Middle frontal gyrus (tissue), 1 donor: ENCODE data around the gene COL4A2.
"Not testable (repeated sequence)": the region's sequence is repeated elsewhere in the genome, so short reads cannot be mapped to it uniquely, and the experiment has no call there.

ENCODE experiments used
- DNase-seq: peaks from one replicate; pipeline ENCODE4 v3.0.0-alpha.2; 2015; ENCODE audit warnings: low spot score; ENCODE audit errors: extremely low spot score

The COL4A2 gene

GRCh38 chr13:110528911-110529310 lies 221.8 kb downstream of the COL4A2 start:
- DNase-seq, result no peak

DNA sequence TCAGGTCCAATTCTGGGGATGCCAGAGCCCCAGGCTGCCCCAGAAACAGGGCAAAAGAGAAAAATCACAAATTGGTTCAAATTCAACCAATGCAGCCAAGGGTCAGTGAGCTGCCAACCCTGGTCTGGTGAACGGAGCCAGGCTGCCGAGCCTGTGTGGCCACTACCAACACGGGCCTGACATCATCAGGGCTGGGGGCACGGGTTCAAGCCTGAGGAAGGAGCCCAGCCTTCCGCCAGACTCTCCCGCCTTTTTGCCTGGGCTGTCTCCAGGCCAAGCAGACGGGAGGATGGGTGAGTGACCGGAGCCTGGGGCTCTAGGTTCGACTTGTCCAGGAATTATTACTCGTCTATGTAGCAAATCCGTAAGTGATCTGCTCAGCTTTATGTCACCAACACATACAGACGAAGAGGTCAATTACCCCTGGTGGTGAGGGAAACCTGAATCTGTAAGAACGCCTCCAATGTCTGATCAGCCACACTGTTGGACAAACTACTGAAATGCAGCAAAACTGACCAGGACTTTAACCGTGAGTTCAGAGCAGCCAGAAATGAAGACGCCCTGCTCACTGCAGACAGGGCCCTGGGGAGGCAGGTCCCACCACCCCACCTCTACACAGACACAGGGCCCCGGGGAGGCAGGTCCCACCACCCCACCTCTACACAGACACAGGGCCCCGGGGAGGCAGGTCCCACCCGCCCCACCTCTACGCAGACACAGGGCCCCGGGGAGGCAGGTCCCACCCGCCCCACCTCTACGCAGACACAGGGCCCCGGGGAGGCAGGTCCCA lies 222.6 kb downstream of the COL4A2 start:
- DNase-seq, result no peak

DNA sequence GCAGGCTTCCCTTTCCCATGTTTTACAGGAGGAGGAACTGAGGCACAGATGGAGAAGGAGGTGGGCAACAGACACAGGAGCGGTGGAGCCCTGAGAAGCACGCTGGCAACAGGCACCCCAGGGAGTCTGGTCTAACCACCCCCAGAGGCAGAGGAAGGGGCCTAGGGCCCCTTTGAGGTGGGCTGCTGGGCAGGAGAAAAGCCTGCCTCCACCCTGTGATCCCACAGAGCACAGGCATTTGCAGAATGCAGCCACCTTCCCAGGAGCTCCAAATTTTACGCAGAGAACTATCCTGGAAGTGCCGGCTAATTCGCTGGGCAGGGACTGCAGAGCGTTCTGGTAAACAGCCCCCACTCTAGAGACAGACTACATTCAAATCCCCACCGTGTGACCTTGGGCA lies 224.0 kb downstream of the COL4A2 start:
- DNase-seq, result no peak

DNA sequence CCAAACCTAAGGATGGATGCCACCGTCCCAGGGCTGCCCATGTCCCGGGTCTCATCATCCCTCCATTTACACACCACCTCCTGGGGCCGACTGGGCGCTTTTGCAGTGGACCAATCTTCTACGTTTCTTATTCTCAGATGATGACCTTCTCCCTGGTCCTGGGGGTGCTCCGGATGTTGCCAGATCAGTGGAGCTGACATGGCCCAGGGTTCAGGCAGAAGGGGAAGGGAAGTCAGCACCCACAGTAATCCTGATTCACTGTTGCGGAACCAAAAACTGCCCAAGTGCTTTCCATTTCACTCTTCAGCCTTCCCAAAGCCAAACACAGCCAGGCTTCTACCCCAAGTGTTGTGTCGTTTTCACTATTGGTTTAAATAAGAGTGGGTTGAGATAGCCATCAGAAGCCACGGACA lies 224.6 kb downstream of the COL4A2 start:
- DNase-seq, result no peak

DNA sequence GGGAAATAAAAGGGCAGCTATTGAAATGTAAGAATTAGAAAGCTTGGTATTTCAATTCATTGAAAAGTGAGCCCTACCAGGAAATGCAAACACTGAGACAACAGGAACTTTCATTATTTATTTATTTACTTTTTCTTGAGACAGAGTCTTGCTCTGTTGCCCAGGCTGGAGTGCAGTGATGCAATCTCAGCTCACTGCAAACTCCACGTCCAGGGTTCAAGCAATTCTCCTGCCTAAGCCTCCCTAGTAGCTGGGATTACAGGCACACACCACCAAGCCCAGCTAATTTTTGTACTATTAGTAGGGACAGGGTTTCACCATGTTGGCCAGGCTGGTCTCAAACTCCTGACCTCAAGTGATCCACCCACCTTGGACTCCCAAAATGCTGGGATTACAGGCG lies 225.2 kb downstream of the COL4A2 start:
- not testable (repeated sequence) for DNase-seq

DNA sequence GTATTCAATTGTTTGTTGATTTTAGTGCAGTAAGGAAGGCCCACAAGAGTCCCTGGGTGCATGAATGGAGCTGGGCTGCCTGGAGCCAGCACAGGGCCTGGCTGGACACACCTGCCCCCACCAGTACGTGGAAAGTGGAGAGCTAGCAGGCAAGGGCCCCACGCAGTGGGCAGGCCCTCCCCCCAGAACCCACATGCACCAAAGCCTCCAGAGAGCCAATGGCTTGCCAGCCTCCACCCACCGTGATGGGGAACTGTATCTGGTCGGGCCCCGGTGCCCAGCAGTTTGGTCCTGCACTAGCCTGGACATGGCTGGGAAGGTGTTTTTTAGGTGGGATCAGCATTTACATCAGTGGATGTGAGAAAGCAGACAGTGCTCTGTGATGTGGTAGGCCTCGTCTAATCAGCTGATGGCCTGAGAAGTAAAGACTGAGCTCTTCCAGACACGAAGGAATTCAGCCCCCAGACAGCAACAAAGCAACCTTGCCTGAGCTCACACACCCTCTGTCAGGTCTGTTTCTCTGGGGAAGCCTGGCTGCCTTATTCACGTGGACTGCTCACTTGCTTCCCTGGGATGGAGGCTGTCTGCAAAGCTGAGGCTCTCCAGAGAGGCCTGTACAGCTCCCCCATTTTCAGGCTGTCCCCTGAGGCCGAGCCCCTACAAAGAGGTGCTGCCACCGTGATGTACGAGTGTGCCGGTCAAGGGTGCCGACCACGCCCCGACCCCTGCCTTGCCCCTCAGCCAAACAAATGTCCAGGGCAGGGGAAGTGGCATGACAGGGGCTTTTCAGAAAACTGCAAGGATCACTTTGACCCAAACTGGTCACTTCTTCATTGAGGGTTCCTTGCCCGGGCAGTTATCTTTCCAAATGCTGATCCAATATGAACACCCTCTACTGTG lies 226.9 kb downstream of the COL4A2 start:
- no peak for DNase-seq

GRCh38 chr13:110535526-110535925 lies 228.4 kb downstream of the COL4A2 start:
- no peak for DNase-seq

- no peak for DNase-seq
Observed at GRCh38 chr13:110536006-110536693, 229.1 kb downstream of the COL4A2 start.

DNA sequence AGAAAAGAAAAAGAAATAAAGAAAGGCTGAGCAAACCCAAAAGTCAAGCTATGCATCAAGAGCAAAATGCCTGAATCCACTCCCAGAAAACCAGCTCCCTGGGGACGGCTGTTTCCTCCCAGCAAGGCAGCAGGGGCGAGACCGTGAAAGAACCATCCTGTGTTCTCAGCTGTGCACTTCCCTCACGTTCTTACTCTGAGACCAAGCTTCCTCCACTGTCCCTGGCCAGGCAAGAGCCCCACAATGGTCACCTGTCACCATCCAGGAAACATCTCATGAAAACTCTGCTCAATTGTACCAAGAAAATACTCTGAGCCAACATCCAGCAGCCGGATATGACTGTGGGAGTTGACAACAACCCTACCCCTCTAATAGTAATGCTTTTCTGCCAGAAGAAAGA lies 231.5 kb downstream of the COL4A2 start:
- DNase-seq, result no peak

- no peak for DNase-seq
Observed at GRCh38 chr13:110539894-110540293, 232.8 kb downstream of the COL4A2 start.

- no peak for DNase-seq
Observed at GRCh38 chr13:110540871-110541525, 233.9 kb downstream of the COL4A2 start.

DNA sequence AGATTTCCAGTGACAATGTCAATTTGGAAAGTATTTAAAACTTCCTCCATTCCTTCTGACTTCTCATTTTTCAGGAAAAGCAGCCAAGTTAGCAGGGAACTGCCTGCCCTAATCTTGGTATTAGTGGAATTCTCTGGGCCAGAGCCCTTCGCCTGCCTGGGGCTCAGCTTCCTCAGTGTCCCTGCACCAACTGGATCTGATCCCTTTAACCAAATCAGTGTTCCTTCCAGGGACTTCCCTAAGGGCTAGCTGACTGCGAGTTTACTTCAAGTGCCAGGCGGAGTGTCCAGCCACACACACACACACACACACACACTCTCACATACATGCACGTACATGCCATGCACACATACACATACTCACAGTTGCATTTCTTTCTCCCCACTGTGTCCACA lies 234.4 kb downstream of the COL4A2 start:
- no peak for DNase-seq

DNA sequence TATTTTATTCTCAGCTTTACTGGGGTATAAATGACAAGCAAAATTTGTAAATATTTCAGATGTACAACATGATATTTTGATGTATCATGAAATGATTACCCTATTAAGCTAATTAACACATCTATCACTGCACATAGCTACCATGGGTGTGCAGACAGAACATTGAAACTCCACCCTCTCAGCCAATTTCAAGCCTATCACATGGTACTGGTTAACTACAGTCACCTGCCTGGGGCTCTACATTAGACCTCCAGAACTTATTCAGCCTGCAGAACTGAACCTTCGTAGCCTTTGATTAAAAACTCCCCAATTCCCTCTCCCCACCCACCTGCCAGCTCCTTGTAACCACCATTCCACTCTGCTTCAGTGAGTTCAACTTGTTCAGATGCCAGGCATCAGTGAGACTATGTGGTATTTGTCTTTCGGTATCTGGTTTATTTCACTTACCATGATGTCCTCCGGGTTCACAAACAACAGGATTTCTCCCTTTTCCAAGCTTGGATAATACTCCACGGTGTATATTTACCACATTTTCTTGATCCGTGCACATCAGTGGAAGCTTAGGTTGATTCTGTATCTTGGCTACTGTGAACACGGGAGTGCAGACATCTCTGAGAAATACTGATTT lies 235.2 kb downstream of the COL4A2 start:
- no peak for DNase-seq

GRCh38 chr13:110546378-110546777 lies 239.3 kb downstream of the COL4A2 start:
- DNase-seq, result no peak

GRCh38 chr13:110546926-110547325 lies 239.8 kb downstream of the COL4A2 start:
- no peak for DNase-seq

GRCh38 chr13:110548891-110549794 lies 242.1 kb downstream of the COL4A2 start:
- no peak for DNase-seq

DNA sequence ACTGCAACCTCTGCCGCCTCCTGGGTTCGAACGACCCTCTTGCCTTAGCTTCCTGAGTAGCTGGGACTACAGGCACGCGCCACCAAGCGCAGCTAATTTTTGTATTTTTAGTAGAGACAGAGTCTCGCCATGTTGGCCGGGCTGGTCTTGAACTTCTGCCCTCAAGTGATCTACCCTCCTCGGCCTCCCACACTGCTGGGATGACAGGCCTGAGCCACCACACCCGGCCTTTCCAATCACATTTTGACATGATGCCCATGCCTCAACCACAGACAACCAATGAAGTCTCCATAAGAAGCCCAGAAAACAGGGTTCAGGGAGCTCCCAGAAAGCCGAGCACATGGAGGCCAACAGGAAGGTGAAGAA lies 242.7 kb downstream of the COL4A2 start:
- no peak for DNase-seq

GRCh38 chr13:110551284-110551683 lies 244.2 kb downstream of the COL4A2 start:
- no peak for DNase-seq

DNA sequence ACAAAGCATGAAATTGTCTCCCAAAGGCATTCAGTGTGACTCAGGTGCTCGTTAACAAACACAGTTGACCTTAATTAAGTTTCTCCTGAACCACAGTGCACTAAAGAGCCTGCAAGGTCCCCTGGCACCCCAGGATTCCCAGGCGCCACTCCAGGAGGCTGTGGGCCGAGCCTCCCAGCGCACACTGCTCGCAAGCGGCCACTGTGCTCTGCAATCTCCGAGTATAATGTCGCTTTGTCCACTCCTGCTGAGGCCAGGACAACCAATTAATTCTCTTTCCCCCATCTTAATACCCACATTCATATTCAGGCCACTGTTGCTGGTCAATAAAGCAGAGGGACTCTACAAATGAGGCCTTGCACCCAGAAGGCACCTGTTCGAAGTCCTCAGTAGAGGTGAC lies 245.7 kb downstream of the COL4A2 start:
- no peak for DNase-seq

DNA sequence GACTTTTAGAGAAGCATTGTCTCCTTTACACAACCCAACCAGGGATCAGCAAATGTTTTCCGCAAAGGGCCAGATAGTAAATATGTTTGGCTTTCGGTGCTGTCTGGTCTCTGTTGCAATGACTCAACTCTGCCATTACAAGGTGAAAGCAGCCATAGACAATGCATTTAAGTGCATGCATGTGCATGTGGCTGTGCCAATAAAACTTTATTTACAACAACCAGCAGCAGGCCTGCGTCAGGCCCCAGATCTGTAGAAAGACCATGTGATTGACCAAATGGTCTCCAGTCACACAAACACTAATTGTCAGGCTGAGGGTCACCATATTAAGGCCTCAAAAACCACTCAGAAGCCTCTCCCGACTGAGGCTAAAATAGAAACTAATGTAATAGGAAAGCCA lies 246.3 kb downstream of the COL4A2 start:
- no peak for DNase-seq
